Measurements from ENCODE around the gene CREB3L1.

Gene CREB3L1

GRCh38 chr11:46275964-46276641 is 1.4 kb upstream of the CREB3L1 start:
- DNase-seq (ENCODE audit: low read depth): no peak

- no peak for DNase-seq (ENCODE audit: low read depth)
Observed at GRCh38 chr11:46277313-46277621, 195 bp upstream of the CREB3L1 start.

GRCh38 chr11:46278387-46279125 is 1.1 kb downstream of the CREB3L1 start:
- DNase-seq (ENCODE audit: low read depth): no peak

GRCh38 chr11:46279126-46280099 is 2.0 kb downstream of the CREB3L1 start:
- DNase-seq (ENCODE audit: low read depth): no peak

GRCh38 chr11:46280706-46281105 is 3.2 kb downstream of the CREB3L1 start:
- no peak for DNase-seq (ENCODE audit: low read depth)

- DNase-seq (ENCODE audit: low read depth): no peak
Observed at GRCh38 chr11:46281371-46281831, 3.9 kb downstream of the CREB3L1 start.

GRCh38 chr11:46285173-46285572 is 7.7 kb downstream of the CREB3L1 start:
- no peak for DNase-seq (ENCODE audit: low read depth)

GRCh38 chr11:46285594-46286033 is 8.2 kb downstream of the CREB3L1 start:
- no peak for DNase-seq (ENCODE audit: low read depth)

GRCh38 chr11:46286789-46287188 is 9.3 kb downstream of the CREB3L1 start:
- no peak for DNase-seq (ENCODE audit: low read depth)

- no peak for DNase-seq (ENCODE audit: low read depth)
Observed at GRCh38 chr11:46288451-46288850, 11.0 kb downstream of the CREB3L1 start.

GRCh38 chr11:46290011-46290410 is 12.5 kb downstream of the CREB3L1 start:
- DNase-seq (ENCODE audit: low read depth): no peak

GRCh38 chr11:46290598-46291309 is 13.3 kb downstream of the CREB3L1 start:
- peak; percentile 98 for DNase-seq (ENCODE audit: low read depth)

- DNase-seq (ENCODE audit: low read depth): no peak
Observed at GRCh38 chr11:46291441-46292150, 14.1 kb downstream of the CREB3L1 start.

GRCh38 chr11:46293066-46293465 is 15.6 kb downstream of the CREB3L1 start:
- DNase-seq (ENCODE audit: low read depth): no peak

- DNase-seq (ENCODE audit: low read depth): peak; percentile 93
Observed at GRCh38 chr11:46293641-46294103, 16.2 kb downstream of the CREB3L1 start.

- DNase-seq (ENCODE audit: low read depth): peak; percentile 96
Observed at GRCh38 chr11:46294365-46295309, 17.2 kb downstream of the CREB3L1 start.

- DNase-seq (ENCODE audit: low read depth): no peak
Observed at GRCh38 chr11:46295312-46296058, 18.0 kb downstream of the CREB3L1 start.

GRCh38 chr11:46296059-46296527 is 18.6 kb downstream of the CREB3L1 start:
- no peak for DNase-seq (ENCODE audit: low read depth)
